ENCODE data around the gene CEP41. TPM values are rescaled to one million over a fixed set of nuclear protein-coding genes. Genes with fewer than 3 reads are reported as not detected.
A peak's percentile ranks its signal among the peaks of the same experiment; 100 is the strongest.

CEP41 gene, protein sequence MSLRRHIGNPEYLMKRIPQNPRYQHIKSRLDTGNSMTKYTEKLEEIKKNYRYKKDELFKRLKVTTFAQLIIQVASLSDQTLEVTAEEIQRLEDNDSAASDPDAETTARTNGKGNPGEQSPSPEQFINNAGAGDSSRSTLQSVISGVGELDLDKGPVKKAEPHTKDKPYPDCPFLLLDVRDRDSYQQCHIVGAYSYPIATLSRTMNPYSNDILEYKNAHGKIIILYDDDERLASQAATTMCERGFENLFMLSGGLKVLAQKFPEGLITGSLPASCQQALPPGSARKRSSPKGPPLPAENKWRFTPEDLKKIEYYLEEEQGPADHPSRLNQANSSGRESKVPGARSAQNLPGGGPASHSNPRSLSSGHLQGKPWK
- 23.5 and 25.1 TPM in 2 replicates for total RNA-seq

DNA sequence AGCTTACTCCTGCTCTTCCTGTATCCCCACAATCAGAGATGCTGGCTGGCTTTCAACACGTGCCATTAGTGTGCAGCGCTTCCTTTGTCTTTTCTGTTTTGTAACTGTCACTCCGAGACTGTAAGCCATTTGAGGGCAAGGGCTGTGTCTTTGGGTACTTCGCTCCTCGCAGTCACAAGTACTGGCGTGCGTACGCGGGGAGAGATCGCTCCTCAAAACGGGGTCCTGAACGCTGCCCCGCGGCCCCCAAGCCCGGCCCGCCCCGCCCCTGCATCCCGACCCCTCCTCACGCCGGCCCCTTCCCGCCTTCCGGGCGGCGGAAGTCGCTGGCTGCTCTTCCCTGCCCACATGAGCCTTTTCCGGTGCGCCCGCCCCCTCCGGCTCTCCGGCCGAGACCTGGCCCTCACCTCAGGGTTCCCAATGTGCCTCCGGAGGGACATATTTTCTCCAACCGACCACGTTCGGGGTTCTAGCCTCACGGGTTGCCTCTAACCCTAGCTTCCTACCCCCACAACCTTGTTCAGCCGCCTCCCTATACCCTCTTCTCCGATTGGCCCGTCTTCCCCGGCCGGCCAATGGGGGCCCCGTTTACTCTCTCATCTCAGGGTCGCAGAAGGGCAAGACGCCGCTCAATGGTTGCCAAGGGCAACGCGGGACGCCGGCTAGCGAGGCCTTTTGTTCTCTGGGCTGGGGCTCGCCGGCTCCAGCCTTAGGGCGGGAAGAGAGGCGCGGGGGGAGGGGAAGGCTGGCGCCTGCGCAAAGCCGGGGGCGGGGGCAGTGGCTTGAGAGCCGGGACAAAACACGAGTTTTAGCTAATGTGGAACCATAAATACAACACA lies at the start of gene CEP41:
CEP41 (minus strand) TSS at position 490 of the 839 bp plus-strand sequence; CDS start at position 440, 50 bp downstream.
- peak; percentile 82 for DNase-seq (ENCODE audit: extremely low read depth, low read depth, low spot score)

DNA sequence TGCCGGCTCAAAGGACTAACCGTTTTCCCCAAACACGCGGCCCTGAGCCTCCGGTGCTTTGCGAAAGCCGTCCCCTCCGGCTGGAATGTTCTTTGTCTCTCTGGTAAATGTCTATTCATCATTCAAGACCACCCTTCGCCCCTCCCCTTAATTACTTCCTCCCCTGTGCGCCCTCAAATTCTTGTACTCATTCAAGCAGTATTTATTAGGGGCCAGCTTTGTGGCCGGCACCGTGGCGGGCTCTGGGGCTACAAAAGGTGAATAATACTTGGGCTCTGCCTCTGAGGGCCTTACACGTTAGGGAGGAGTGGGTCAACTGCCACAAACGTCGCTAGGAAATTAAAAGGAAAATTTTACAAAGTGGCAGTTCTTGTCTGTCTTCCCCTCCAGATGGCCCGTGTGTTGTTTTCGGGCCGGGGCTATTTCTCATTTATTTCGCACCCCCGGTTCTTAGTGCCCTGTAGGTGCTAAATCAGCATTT lies 49.5 kb upstream of the CEP41 start:
- DNase-seq (ENCODE audit: extremely low read depth, low read depth, low spot score): no peak

DNA sequence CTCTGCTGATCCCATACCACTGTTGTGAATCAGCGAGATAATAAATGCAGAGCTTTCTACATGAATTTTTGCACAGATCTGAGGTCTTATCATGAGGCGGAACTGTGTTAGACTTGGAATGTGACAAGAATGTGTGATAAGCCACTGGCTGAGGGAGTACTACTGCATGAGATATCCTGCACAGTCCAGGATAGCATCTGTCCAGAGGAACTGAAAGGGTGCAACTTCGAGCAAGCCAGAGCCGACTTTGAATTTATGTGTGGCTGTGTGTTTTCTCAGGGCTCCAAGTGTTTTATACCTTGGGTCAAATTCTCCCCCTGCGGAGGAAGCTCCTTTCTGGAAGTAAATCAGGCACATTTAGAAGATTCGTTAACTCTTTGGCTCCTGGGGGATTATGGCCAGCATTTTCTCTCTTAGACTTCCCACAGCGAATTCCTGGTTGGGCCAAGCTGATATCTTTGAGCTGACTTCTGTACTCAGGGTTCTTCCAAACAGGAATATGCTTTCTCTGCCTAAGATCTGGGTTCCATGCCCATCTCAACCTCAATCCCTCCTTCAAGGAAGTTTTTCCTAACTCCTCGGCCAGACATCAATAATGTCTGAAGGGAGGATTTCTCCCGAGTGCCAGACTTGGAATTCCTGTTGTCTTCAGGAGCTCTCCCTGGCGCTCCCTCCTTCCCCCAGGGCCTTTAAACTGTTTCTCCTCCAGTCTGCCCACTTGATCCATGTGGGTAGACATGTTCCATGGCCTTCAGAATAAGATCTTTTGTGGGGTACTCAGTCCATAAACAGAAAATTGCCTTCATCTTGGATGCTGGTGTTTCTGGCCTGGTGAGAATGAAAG lies 48.5 kb upstream of the CEP41 start:
- DNase-seq (ENCODE audit: extremely low read depth, low read depth, low spot score): no peak

DNA sequence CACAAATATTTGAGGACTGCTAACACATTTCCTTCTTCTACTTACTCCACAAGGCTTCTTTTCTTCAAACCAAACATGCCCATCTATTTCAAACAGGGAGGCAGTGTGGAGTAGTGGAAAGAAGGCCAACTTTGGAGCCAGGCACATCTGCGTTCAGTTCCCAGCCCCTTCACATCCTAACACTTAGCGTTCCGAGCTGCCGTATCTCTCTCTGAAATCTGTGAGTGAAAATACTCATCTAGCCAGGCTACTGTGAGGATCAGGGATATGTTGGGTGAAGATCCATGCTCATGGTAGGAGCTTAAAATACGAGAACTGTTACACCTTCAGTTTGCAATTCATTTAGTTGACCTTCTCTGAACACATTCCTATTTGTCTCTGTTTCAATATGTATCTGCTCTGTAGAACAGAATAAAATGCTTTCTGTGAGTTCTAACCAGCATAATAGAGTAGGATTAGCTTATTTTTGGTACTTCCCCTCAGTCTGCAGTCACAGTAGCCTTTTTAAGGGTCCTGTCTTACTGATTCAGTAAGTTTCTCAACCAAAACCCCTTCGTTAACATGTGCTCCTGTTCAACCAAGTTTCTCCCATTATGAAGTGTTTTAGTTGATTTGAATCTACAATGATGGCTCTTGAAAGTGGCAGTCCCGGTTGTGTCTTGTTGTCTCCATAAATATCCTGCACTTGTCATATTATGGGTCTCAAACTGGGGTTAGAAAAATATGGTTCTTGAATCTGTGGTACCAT lies 47.8 kb upstream of the CEP41 start:
- no peak for DNase-seq (ENCODE audit: extremely low read depth, low read depth, low spot score)

DNA sequence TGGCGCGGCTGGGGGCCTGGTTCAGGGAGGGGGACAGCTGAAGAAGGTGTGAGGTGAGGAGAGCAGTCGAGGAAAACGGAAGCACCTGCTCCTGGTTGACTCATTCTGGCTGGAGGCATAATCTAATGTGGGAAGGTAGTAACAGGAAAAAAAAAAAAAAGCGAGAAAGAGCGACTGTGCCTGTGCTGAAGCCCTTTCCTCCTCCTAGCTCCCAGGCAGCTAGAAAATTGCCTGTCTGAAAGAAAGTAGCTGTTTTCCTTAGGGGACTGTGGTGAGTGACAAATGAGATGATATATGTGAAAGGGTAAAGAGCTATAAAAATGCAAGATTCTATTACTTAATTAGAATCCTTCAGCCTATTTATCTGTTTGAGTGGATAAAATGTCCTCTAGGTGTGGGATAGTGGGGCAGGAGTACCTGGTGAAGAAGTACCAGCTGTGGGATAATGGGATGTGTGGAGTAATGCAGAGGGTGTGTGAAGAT lies 46.2 kb upstream of the CEP41 start:
- no peak for DNase-seq (ENCODE audit: extremely low read depth, low read depth, low spot score)

DNA sequence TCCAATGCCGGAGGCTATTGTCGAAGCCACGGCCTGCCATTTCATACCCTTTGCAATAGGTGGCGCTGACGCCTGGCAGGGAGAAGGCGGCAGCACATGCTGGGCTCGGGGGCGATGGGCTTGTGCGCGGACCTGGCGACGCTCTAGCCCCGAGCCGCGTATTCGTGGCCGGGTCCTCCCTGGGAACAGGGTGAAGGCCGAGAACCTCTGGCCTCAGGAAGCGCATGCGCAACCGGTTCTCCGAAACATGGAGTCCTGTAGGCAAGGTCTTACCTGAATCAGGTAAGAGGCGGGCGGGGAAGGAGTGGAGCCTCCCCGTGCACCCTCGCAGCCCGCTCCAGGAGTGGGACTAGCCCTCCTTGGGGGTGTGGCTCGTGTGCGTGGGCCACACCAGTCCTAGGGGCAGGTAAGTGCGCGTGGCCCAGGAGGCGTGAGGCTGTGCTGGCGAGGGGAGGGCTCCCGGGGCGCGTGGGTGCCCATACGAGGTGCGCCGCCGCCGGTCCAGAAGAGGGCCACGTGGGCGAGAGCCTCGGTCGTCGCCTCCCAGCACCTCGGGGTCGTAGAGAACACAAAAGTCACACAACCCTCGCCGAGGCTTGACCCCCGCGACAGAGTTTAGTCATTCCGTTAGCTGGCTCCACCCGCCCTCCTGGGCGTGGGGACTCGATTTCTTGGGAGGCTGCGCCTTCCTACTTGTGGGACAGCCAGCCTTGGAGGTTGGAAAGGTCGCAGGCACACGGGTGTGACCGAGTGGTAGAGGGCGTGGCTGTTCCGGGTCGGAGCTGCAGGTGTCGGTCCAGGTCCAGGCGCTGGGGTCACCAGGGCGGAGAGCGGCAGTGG lies 45.5 kb upstream of the CEP41 start:
- DNase-seq (ENCODE audit: extremely low read depth, low read depth, low spot score): no peak

DNA sequence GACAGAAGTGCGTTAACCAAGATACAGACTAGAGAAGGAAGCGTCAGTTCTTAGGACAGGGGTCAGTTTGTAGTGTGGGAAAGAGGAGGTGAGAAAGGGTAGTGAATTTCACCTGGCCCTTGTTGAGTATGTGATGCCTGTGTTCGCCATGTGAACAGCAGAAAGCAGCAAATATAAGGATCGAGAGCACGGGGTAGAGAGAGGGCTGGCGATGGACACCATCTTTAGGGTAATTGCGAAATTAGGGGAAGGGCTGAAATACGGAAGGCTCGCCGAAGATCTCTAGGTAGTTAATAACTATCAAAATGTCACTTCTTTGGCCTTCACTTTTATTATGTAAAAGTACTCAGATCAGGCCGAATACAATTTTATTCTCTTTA lies 44.9 kb upstream of the CEP41 start:
- DNase-seq (ENCODE audit: extremely low read depth, low read depth, low spot score): no peak

GRCh38 chr7:130483031-130483430 lies 42.2 kb upstream of the CEP41 start:
- DNase-seq (ENCODE audit: extremely low read depth, low read depth, low spot score): no peak

GRCh38 chr7:130481898-130482297 lies 41.1 kb upstream of the CEP41 start:
- no peak for DNase-seq (ENCODE audit: extremely low read depth, low read depth, low spot score)

GRCh38 chr7:130479716-130480400 lies 39.0 kb upstream of the CEP41 start:
- DNase-seq (ENCODE audit: extremely low read depth, low read depth, low spot score): no peak

DNA sequence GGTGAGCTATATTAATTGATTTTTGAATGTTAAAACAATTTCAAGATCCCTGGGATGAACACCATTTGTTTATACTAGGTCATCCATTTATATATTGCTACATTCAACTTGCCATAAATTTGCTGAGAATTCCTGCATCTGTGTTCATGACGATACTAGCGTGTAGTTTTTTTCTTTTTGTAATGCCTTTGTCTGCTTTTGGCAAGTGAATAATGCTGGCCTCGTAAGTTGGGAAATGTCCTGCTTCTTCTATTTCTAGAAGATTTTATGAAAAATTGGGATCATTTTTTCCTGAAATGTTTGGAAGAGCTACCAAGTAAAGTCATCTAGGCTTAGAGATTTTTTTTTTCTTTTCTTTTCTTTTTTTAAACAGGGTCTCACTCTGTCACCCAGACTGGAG lies 38.2 kb upstream of the CEP41 start:
- no peak for DNase-seq (ENCODE audit: extremely low read depth, low read depth, low spot score)

DNA sequence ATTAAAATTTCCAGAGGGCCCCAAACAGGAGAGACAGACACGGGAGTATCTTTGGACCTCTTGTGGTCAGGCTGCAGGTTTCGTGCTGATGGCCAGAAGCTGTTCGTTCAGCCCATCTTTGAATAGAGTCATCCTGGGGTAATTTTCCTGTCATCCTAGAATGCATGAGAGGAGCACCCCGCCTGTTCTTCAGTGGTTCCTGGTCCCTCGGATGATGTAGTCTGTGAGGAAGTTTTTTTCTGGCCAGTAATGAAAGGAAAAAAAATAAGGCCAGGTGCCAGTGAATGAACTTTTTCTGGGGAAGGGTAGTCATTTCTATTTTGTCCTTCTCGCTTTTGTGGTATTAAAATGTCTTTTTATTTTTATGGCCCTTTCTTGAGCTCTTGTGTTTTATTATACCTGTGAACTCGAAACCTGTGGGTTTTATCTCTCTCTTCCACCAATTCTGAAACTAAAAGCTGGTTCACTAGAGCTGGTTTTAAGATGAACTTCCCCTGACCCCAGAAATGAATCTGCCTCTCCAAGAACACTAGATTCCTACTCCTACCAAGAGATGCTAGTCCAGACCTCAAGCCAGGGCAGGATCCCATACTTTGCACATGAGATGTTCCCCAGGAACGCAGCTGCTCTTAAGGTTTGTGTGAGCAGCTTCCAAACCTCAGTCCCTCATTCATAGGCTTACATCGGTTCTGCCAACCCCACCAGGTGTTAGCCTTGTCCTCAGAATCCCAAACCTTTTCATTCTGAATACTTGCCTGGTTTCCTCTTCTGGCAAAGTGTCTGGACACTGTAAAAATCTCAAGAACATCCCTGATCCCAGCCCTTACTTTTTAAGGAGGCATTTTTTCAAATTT lies 35.7 kb upstream of the CEP41 start:
- DNase-seq (ENCODE audit: extremely low read depth, low read depth, low spot score): no peak

DNA sequence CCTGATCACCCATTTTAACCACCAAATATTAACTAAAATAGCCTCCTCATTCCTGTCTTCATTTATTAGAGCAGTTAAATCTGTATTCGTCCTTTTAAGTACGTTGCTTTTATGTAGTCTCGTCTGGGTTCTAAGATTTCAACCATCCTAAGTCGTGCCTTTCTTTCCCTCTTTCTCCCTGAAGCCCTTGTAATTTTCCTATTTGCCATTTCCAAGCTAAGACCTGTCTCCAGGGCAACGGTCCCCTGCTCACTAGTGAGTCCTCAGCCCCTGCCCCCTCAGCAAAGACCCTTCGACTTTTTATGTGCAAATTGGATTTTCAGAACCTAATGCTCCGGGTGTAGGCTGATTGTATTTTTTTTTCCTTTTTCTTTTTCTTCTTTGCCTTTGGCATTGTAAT lies 35.0 kb upstream of the CEP41 start:
- DNase-seq (ENCODE audit: extremely low read depth, low read depth, low spot score): no peak

DNA sequence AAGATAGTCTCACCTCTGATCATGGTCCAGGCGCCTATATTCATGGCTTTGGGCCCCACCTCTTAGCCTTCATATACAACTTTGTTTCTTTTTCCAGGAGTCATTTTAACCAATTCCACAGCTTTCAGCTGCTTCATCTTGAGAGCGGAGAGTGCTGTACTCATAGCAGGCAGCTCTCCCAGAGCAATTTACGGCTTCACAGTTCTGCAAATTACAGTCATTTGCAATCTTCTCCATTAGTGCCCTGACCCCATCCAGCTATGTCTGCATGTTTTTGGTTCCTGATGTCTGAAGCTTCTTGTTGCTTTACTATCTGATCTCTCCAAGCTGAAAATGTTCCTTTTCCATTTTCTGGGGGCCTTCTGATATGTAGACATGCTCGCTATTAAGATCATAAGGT lies 33.1 kb upstream of the CEP41 start:
- no peak for DNase-seq (ENCODE audit: extremely low read depth, low read depth, low spot score)

- DNase-seq (ENCODE audit: extremely low read depth, low read depth, low spot score): no peak
These were observed 32.5 kb upstream of the CEP41 start for GRCh38 chr7:130473289-130473688.

GRCh38 chr7:130471974-130472373 lies 31.2 kb upstream of the CEP41 start:
- DNase-seq (ENCODE audit: extremely low read depth, low read depth, low spot score): no peak

DNA sequence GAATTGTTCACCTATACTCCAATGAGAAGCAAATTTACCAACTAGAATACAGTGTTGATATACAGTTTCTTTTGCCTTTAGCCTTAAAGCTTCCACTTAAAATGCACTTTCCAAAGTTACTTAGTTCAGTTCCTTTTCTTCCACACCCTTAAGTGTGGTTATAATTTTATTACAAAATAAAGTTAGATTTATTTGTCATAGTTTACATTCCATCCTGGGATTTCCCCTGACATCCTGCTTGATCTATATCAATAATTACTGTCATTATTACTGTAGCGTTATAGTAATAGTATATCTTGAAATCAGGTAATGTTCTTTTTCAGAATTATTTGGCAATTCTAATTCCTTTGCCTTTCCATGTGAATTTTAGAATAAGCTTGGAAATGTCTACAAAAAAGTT lies 27.8 kb upstream of the CEP41 start:
- DNase-seq (ENCODE audit: extremely low read depth, low read depth, low spot score): no peak
